DOHH2 (cell line): ENCODE data around the gene MYO7B.

Experiments
- EZH2phosphoT487 ChIP-seq: fragments of 200-600 bp; sonication (generic); IDR thresholded peaks from 2 replicates; pipeline ENCODE4 v1.6.1; 2017; ENCODE audit warnings: borderline replicate concordance, mild to moderate bottlenecking, antibody characterized with exemption, low read length, moderate library complexity, mixed read lengths
- TF ChIP-seq, protein P1 (sequence below): fragments of 200-600 bp; sonication (generic); IDR thresholded peaks from one replicate; pipeline ENCODE4 v1.5.1; 2014; ENCODE audit warnings: antibody characterized with exemption, mild to moderate bottlenecking, low read depth, low read length; ENCODE audit not compliant: poor library complexity, severe bottlenecking

DNA sequence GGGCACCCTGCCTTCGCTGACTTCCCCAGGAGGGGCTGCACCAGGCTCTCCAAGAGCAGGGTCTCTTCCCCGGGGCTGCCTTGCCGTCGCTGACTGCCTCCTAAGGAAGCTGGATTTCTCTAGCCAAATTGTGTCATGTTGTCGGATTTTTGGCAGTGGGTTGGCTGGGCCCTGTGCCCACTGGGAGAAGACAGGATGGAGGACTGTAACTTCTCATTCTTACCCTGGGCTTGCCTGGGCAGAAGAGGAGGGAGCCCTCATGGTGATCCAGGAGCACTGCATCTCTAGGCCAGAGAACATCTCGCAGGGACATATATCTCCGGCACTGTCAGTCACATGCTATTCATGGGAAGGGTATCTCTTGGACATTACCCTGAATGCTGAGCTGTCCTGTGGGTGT, 6.3 kb downstream of the MYO7B start:
- TF ChIP-seq, protein P1, sequence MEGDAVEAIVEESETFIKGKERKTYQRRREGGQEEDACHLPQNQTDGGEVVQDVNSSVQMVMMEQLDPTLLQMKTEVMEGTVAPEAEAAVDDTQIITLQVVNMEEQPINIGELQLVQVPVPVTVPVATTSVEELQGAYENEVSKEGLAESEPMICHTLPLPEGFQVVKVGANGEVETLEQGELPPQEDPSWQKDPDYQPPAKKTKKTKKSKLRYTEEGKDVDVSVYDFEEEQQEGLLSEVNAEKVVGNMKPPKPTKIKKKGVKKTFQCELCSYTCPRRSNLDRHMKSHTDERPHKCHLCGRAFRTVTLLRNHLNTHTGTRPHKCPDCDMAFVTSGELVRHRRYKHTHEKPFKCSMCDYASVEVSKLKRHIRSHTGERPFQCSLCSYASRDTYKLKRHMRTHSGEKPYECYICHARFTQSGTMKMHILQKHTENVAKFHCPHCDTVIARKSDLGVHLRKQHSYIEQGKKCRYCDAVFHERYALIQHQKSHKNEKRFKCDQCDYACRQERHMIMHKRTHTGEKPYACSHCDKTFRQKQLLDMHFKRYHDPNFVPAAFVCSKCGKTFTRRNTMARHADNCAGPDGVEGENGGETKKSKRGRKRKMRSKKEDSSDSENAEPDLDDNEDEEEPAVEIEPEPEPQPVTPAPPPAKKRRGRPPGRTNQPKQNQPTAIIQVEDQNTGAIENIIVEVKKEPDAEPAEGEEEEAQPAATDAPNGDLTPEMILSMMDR, result no peak
- TF ChIP-seq EZH2phosphoT487, result no peak
